Activated naive CD4-positive, alpha-beta T cell treated with Interleukin-2 at 50 U/mL for 16 hours (primary cell): ENCODE measurements around the gene SCN5A.

Experiments
- DNase-seq: peaks from one replicate; pipeline ENCODE4 v3.0.0-alpha.2; 2020

The SCN5A gene

DNA sequence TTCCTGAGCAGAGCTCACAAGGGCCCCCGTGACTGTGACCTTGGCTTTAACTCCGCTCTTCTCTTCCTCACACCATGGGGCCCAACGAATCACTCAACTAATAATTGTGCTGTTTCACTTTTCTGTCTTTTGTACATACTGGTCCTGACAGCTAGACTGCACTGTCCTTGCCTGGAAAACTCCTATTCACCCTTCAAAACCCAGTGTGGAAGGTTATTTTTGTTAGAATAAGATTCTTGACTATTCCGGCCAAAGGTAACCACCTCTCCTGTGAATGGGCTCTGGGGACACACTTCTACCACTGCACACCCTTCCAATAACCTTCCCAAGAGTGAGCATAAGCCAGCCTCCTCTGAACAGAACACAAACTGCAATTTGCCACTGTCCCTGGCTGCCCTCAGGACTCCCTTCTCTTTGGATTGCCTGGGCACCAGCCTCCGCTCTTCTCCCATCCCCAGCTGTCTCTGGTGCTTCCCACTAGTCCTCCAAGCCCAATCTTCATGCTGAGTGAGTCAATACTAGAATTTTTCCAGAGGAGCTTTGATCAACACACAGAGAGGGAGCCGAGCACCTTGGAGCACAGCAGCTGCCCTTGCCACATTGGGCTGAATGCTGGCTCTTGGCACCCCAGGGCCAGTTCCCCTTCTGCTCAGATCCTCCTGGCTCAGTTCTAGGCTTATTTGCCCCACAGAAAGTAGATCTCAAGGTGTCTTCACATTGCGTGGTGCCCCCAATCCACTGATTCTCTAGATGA is 2.1 kb downstream of the SCN5A start:
- no peak for DNase-seq

DNA sequence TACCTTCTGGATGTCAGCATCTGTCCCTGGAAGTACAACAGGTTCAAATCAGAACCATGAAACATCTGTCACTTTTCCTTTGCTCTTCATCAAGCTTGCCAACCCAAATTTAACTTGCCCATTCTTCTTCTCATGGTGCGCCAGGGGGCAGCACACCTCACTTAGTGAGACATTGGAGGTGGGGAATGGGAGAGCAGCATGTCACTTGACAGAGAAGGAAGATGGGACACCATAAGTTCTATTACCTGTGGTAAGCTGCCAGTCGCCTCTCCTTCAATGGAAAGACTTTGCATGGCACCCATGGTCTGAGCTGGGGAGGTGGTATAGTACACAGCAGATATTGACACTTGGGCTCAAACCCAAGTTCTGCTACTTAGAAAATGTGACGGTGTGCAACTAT is 2.9 kb downstream of the SCN5A start:
- no peak for DNase-seq

DNA sequence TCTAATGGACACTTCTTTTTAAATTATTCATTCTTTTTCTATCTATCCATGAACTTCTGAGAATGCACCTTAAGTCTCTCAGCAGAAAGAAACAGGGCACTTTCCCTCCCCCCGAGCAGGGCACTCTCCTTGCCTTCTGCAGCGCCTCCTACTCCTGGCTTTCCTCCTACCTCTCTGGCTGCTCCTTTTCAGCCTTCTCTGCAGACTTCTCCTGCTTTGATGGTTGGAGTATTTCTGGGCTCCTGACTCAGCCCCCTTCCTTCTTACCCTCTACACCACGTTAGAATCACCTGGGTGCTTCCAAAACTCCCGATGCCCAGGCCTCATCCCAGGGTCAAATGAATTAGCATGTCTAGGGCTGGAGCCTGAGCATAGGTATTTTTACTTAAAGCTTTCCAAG is 3.4 kb downstream of the SCN5A start:
- DNase-seq: no peak

DNA sequence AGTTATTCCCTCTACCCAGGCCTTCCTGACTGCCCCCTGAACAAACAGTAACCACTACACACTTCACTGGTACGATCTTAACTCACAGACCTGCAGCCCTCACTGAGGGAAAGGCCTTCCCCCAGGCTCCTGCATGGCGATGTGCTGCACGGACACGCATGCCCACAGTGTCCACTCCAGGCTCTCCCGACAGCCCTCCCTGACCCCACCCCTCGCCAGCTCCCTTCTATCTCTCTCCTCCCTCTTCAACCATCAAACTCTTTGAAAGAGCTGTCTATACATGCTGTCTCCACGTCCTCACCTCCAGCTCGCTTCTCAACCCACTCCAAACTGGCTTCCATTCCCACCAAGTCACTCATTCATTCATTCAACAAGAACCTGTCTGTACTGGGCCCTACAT is 3.9 kb downstream of the SCN5A start:
- DNase-seq: no peak

GRCh38 chr3:38645076-38645475 is 4.4 kb downstream of the SCN5A start:
- no peak for DNase-seq

DNA sequence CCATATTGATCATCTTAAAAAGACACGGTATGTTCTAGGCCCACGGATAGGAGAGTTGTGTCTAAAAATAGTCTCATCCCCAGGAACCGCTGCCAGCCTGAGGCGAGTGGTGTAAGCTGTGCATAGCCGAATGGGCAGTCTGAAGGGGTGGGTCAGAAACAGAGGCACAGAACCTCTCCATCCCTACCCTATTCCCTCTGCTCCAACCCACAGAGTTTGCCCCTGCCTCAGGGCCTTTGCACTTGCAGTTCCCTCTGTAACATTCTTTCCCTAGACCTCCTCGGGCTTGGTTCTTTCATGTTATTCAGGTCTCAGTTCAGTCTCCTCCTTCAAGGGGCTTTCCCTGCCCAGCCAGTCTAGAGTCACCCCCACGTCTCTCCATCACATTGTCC is 4.8 kb downstream of the SCN5A start:
- no peak for DNase-seq

DNA sequence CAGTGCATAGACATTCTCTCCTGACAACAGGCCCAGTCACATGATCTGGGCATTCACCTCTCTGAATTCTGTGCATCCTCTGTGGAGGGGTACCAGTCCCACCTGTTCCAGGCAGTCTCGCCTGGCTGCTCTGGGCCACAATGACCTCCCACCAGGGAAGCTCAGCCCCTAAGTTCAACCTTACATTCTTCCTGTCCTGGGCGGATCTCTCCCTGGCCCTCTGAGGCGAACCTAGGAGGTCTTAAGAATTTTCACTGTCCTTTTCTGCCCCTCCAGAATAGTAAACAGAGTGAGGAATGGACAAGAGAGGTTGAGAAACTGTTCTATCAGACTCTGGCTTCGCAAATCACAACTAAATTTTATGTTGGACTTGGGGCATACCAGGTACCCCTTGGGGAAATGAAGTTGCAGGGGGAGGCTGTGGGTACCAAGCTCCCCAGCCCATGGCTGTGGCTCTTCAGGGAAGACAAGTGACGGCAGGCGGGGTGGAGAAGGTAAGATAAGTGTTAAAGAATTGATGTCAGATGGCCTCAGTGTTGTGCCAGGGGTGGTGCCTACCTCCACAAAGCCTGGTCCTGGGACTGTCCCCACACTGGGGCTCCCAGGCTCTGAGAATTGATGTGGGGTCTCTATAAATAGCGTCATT is 5.3 kb downstream of the SCN5A start:
- DNase-seq: no peak

DNA sequence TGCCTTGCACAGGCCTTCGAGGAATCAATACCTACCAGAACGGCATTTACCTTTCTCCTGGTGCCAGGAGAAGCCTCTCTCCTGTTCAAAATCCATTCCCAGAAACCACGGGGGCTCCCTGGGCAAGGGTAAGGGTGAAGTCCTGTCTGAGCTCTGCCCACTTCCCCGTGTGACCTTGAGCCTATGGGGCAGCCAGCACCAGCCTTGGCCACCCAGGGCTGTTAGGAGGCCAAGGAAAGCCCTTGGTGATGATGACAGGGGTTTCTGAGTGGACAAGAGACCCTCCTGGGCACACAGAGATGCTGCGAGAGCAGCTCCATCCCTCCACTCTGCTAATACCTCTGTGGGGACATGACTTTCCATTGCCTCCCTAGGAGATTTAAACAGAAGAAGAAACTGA is 5.9 kb downstream of the SCN5A start:
- no peak for DNase-seq

- no peak for DNase-seq
Observed at GRCh38 chr3:38643090-38643489, 6.4 kb downstream of the SCN5A start.

DNA sequence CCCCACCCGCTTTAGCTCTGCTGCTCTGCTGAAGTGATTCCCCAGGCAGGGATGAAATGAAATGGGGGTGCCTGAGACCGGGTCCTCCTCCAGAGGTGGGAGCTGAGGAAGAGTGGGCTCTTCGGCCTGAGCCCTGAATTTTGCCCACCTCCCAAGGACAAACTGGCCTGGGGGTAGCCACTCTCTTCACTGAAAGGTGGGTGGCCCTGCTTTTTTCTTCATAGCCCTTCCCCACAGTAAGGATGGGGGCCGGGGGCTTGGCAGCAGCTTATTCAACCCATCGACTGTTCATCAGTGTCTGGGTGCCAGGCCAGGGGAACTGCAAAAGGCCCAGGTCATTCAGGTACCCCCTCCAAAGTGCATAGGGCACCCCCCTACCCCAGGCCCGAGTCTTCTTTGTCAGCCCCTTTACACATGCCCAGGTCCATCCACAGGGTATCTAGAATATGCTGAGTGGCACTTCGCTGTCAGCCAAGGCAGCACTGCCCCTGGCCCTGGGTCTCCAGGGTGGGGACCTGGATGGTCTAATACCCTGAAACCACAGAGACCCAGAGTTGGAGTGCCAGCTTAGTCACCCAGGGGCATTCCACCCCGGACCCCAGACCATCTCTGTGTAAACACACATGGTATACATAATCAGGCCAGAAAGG is 7.9 kb downstream of the SCN5A start:
- DNase-seq: no peak

GRCh38 chr3:38640661-38641452 is 8.6 kb downstream of the SCN5A start:
- no peak for DNase-seq

GRCh38 chr3:38638354-38638753 is 11.1 kb downstream of the SCN5A start:
- DNase-seq: no peak

DNA sequence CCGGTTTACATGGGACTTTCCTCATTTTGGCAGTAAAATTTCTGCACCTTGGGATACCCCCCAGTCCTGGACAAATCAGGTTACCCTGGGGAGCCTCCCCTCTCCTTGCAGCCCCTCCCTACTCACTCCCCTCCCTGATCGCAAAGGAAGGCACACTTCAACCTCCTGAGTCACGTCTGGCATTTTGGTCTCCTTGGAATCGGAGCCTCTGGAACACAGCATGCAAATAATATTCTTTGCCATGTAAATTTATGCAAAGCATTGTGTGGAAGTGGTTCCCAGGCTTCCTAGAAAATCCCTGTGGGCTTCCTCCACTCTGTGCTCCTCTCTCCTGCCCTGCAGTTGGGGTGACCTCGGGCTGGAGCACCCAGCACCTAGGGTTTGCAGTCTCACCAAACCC is 11.6 kb downstream of the SCN5A start:
- DNase-seq: no peak

DNA sequence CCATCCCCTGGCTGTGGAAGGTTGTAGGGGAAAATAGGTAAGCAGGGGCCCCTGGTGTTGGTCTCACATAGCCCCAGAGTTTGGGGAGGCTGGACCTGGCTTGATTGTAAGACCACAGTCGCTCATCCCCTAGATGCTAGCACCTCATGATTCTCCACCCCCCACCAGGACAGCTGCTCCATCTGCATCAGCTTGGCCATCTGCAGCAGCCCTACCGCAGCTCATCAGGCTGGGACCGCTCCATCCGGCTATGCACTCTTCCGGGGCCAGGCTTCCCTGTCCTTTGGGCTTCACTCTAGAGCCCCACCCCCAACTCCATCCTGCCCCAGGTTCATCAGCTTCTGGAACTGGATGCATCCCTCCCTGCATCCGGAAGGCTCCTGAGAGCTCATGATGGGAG is 12.6 kb downstream of the SCN5A start:
- no peak for DNase-seq

GRCh38 chr3:38636464-38636863 is 13.0 kb downstream of the SCN5A start:
- DNase-seq: no peak

- DNase-seq: no peak
Observed at GRCh38 chr3:38634111-38634510, 15.4 kb downstream of the SCN5A start.

DNA sequence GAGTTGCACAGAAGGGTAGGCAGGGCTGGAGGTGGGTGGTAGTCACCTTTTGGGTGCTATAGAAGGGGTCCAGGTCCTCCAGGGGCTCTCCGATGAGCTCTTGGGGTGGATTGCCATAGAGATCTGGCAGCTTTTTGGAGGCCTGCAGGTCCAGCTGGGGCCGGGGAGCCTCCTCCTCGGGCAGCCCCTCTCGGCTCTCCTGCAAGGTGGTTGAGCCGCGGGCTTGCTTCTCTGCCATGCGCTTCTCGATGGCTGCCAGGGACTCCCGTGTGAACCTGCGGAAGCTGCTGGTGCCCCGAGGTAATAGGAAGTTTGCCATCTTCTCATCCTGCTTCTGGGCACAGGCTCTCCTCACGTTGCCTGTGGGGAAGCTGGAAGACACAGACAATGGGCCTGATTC is 16.5 kb downstream of the SCN5A start:
- no peak for DNase-seq

DNA sequence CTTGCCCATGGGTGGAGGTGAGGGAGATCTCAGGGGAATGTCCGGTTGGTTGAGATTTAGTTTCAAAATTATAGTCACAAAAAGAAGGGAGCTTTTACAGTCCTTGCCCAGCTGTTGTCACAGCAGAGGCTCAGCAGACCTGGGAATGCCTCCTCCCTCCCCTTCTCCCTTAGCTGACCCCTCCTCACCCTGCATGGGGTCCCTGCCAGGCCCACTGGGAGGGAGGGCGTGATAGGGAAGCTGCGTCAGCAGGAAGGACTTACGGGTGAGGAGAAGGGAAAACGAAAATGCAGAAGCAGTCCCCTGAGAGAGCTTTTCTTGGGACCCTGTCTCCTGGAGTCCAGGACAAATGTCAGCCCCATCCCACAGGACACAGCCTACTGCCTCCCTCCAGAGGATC is 18.9 kb downstream of the SCN5A start:
- DNase-seq: no peak

DNA sequence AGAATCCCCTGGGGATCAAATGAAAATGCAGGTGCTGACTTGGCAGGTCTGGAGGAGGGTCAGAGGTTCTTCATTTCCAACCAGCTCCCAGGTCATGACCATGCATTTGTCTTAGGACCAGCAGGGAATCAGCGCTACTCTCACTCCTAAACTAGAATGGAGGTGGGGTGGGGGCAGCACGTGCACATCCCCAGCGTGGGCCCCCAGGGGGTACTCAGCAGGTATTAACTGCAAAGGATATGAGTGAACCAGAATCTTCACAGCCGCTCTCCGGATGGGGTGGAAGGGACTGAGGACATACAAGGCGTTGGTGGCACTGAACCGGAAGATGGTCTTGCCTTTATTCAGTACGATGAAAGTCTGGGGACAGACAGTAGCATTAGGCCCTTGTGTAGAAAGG is 19.4 kb downstream of the SCN5A start:
- no peak for DNase-seq

DNA sequence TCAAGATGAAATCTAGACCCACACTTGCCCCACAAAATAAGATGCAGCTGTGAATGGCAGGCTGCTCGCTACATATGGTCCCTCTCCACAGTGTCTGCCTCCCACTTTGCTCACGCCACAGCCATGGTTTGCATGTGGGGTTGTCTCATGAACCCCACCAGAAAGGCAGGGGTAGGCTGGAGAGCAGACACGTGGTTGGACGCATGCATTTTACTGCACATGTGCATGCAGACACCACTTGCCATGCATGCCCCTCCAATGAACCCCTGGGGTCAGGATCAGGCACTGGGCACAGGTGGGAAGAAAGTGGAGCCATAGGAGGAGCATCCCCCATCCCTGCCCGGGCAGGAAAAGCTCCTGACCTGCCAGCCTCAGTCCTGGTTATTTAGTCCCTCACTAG is 20.7 kb downstream of the SCN5A start:
- no peak for DNase-seq

DNA sequence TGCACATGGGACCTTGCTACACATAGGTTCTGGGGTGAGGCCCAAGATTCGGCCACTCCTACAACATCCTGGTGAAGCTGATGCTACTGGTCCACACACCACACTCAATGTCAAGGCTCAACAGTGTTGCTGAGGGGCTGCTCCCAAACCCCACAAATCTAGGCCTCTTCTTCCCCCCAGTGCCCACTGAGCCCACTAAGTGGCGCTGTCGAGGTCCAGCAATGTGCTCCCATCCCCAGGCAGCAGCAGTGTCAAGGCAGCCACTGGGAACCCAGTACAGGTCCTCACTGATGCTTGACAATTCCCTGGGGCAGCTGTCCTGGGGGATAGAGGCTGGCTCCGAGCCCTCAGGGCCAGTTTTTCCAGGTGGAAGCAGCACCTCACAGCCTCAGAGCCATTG is 21.5 kb downstream of the SCN5A start:
- DNase-seq: peak; percentile 6

- no peak for DNase-seq
Observed at GRCh38 chr3:38626171-38626570, 23.3 kb downstream of the SCN5A start.

GRCh38 chr3:38623539-38623938 is 25.9 kb downstream of the SCN5A start:
- no peak for DNase-seq

GRCh38 chr3:38622336-38622735 is 27.2 kb downstream of the SCN5A start:
- no peak for DNase-seq
